ENCODE data around the gene ERI3. TPM values are rescaled to one million over a fixed set of nuclear protein-coding genes. Genes with fewer than 3 reads are reported as not detected.
A peak's percentile ranks its signal among the peaks of the same experiment; 100 is the strongest.

Gene ERI3
- total RNA-seq, 1 experiment from 2014 or later = 74.2 TPM

DNA sequence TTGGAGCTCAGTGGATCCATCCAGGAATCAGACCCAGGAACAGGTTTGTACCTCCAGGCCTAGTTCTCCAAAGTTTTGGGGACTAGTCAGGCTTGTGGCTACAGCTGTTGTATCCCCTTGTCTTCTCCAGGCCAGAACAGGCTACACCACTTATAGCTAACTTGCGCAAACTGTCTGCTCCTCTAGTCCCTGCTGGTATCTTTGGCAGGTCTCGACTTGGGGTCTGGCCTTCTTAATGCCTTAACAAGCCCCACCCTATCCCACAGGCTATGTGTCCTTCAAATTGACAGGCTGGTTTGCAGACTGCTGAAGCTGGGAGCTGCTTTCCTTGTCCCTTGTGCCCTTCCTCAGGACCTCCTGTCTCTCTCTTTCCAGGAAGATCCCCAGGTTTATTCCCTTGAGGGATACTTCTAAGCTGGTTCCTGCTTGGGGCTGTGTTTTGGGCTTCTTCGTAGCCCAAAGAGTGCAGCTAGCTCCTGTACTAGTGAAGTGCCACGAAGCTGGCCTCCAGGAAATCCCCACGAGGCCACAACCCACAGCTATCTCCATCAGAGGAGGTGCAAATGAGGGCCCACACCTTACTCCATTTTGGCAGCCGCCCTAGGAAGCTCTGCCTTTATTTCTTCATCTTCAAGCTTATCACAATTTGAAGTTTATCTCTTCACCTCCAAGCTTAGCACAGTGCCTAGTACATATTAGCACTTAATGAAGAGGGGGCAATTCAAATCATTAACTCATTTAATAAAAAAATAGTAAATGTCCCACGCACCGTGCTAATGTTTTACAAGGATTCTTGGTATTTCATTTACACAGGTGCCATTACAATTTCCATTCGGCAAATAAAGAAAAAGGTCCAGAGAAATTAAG is 142.5 kb downstream of the ERI3 start:
- TF ChIP-seq EGR1 (IDR thresholded peaks at IDR 0.05; ENCODE audit: low read depth) (no peak), JUND (IDR thresholded peaks at IDR 0.05) (peak; percentile 30; the same call in 1 of the 2 replicates)
- H3K27me3 ChIP-seq (ENCODE audit: insufficient read depth, low read length) = no peaks in the 10 kb centered on the region
- H3K9me2 ChIP-seq (ENCODE audit: insufficient read depth) = no peaks in the 10 kb centered on the region
- no peaks in the 10 kb centered on the region for H3K9me3 ChIP-seq (ENCODE audit: control insufficient read depth in 1 of 2, insufficient read depth in 1 of 2, low read depth in 1 of 2, low read length in 2 of 2)
- no peaks in the 10 kb centered on the region for H4K20me1 ChIP-seq (ENCODE audit: insufficient read depth)
- ATAC-seq (no peak), DNase-seq (ENCODE audit: low read depth, low spot score) (no peak)
- H3K4me3 ChIP-seq (replicated peaks in 1 of 2; ENCODE audit: low read depth in 1 of 2, low read length in 2 of 2) = peak overlapping the region; percentile 95 to 97
- H3K4me2 ChIP-seq (ENCODE audit: low read length) = peak overlapping the region; percentile 97
- H3K36me3 ChIP-seq (ENCODE audit: control insufficient read depth in 1 of 2, insufficient read depth in 2 of 2, low read length in 2 of 2) = peaks cover 0 to 7% of the 10 kb centered on the region in 2 experiments; a peak in 1 of 4 replicates
- intact Hi-C loops (cut with micrococcal nuclease) = no loop called here
- H3K79me2 ChIP-seq (ENCODE audit: insufficient read depth, low read length) = no peaks in the 10 kb centered on the region; the same call in 1 of the 2 replicates
- H2AFZ ChIP-seq (ENCODE audit: low read depth, low read length, poor library complexity, severe bottlenecking) = peak overlapping the region; percentile 89
- H3K27ac ChIP-seq (ENCODE audit: low read depth, low read length) = no peak overlapping the region
- peak overlapping the region; percentile 71 for H3K9ac ChIP-seq (ENCODE audit: low read length)
- CTCF ChIA-PET = interaction anchor here (0.7 to 1.4 kb wide), 3 partner anchors 109 to 164 kb away, joined by 3 read pairs; no protein-coding TSS in a partner anchor
- H3K4me1 ChIP-seq (ENCODE audit: control insufficient read depth in 1 of 2, insufficient read depth in 2 of 2, low read length in 2 of 2) = peaks cover 10 to 19% of the 10 kb centered on the region in 2 experiments; a peak in 3 of 4 replicates
- POLR2A ChIA-PET = interaction anchor here (0.6 to 0.8 kb wide), 3 partner anchors 58 to 315 kb away, joined by 3 to 4 read pairs (median 3); no protein-coding TSS in a partner anchor
- BruUV-seq (replicated peaks) = TSS peak; percentile 44
- RAD21 ChIA-PET (ENCODE audit: low non-redundant PET in 1 of 2, low total read pairs in 2 of 2, uncharacterized antibody in 2 of 2, unreplicated experiment in 2 of 2) = interaction anchor here in 1 of 2 experiments (0.9 kb wide), 1 partner anchor 109 kb away, joined by 3 read pairs; no protein-coding TSS in a partner anchor

DNA sequence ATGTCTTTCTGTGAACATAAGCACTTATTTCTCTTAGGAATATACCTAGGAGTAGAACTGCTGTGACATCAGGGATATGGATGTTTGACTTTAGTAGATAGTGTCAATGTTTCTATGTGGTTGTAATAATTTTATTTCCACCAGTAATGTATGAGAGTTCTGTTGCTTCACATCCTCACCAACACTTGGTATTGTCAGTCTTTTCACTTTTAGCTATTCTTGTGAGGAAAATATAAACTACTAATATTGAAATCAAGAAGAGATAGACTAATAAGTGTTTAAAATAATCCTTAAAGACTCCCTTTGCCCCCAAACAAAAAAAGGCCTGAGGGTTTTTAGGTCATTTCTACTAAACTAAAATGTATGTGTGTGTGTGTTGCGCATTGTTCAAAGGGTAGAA is 144.5 kb downstream of the ERI3 start:
- H3K9ac ChIP-seq (ENCODE audit: low read length) = no peak overlapping the region
- no peak overlapping the region for H3K4me3 ChIP-seq (replicated peaks in 1 of 2; ENCODE audit: low read depth in 1 of 2, low read length in 2 of 2)
- H3K79me2 ChIP-seq (ENCODE audit: insufficient read depth, low read length) = no peaks in the 10 kb centered on the region; the same call in 1 of the 2 replicates
- no TSS peak for BruUV-seq (replicated peaks)
- POLR2A ChIA-PET = no interaction called here
- H3K9me2 ChIP-seq (ENCODE audit: insufficient read depth) = no peaks in the 10 kb centered on the region
- H3K27ac ChIP-seq (ENCODE audit: low read depth, low read length) = no peak overlapping the region
- peaks cover 0 to 6% of the 10 kb centered on the region in 2 experiments; a peak in 1 of 4 replicates for H3K36me3 ChIP-seq (ENCODE audit: control insufficient read depth in 1 of 2, insufficient read depth in 2 of 2, low read length in 2 of 2)
- CTCF ChIA-PET = no interaction called here
- peaks cover 10 to 18% of the 10 kb centered on the region in 2 experiments; a peak in 3 of 4 replicates for H3K4me1 ChIP-seq (ENCODE audit: control insufficient read depth in 1 of 2, insufficient read depth in 2 of 2, low read length in 2 of 2)
- H3K27me3 ChIP-seq (ENCODE audit: insufficient read depth, low read length) = no peaks in the 10 kb centered on the region
- RAD21 ChIA-PET (ENCODE audit: low non-redundant PET in 1 of 2, low total read pairs in 2 of 2, uncharacterized antibody in 2 of 2, unreplicated experiment in 2 of 2) = interaction anchor here in 1 of 2 experiments (0.5 kb wide), 1 partner anchor 506 kb away, joined by 3 read pairs; no protein-coding TSS in a partner anchor
- H2AFZ ChIP-seq (ENCODE audit: low read depth, low read length, poor library complexity, severe bottlenecking) = no peak overlapping the region
- intact Hi-C loops (cut with micrococcal nuclease) = no loop called here
- H4K20me1 ChIP-seq (ENCODE audit: insufficient read depth) = no peaks in the 10 kb centered on the region
- H3K4me2 ChIP-seq (ENCODE audit: low read length) = no peak overlapping the region
- no peak for ATAC-seq
- H3K9me3 ChIP-seq (ENCODE audit: control insufficient read depth in 1 of 2, insufficient read depth in 1 of 2, low read depth in 1 of 2, low read length in 2 of 2) = no peaks in the 10 kb centered on the region
- no peak for DNase-seq (ENCODE audit: low read depth, low spot score)
- TF ChIP-seq ZBTB33 (IDR thresholded peaks at IDR 0.05; ENCODE audit: extremely low read depth, insufficient replicate concordance, low read length) = no peak
- no peak for TF ChIP-seq SRF (IDR thresholded peaks at IDR 0.05; ENCODE audit: low read depth)
- no peak for TF ChIP-seq SIN3A (IDR thresholded peaks at IDR 0.05; ENCODE audit: low read depth)
- no peak for TF ChIP-seq RAD21 (IDR thresholded peaks at IDR 0.05; ENCODE audit: low read depth)
- TF ChIP-seq, protein P1, sequence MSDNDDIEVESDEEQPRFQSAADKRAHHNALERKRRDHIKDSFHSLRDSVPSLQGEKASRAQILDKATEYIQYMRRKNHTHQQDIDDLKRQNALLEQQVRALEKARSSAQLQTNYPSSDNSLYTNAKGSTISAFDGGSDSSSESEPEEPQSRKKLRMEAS (IDR thresholded peaks at IDR 0.05) = no peak
- TF ChIP-seq TCF7L2 (IDR thresholded peaks at IDR 0.05; ENCODE audit: borderline replicate concordance, extremely low read depth, insufficient read depth, insufficient read length) = no peak
- TF ChIP-seq CEBPB (IDR thresholded peaks at IDR 0.05; ENCODE audit: low read depth) = no peak
- no peak for TF ChIP-seq EGR1 (IDR thresholded peaks at IDR 0.05; ENCODE audit: low read depth)
- no peak for TF ChIP-seq CBX3 (IDR thresholded peaks at IDR 0.05; ENCODE audit: low read depth)
- TF ChIP-seq FOSL1 (IDR thresholded peaks at IDR 0.05; ENCODE audit: low read depth) = no peak
- no peak for TF ChIP-seq SP1 (IDR thresholded peaks at IDR 0.05; ENCODE audit: low read depth)
- TF ChIP-seq, protein P2, sequence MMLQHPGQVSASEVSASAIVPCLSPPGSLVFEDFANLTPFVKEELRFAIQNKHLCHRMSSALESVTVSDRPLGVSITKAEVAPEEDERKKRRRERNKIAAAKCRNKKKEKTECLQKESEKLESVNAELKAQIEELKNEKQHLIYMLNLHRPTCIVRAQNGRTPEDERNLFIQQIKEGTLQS (IDR thresholded peaks at IDR 0.05) = no peak

Measured in HCT116 (cell line).